DND-41 (cell line): Measurements from ENCODE around the gene SLC44A3.

Experiments used
- CTCF ChIP-seq: IDR thresholded peaks from 2 replicates; pipeline ENCODE4 v1.5.1; 2012; ENCODE audit warnings: borderline replicate concordance, low read length, moderate library complexity, mild to moderate bottlenecking; ENCODE audit not compliant: poor library complexity, severe bottlenecking; ENCODE audit errors: extremely low read depth
- EZH2 ChIP-seq: IDR thresholded peaks from 3 replicates; pipeline ENCODE4 v1.6.1; 2012; ENCODE audit warnings: borderline replicate concordance, low read depth, mild to moderate bottlenecking, moderate library complexity, low read length, inconsistent platforms; ENCODE audit not compliant: severe bottlenecking

DNA sequence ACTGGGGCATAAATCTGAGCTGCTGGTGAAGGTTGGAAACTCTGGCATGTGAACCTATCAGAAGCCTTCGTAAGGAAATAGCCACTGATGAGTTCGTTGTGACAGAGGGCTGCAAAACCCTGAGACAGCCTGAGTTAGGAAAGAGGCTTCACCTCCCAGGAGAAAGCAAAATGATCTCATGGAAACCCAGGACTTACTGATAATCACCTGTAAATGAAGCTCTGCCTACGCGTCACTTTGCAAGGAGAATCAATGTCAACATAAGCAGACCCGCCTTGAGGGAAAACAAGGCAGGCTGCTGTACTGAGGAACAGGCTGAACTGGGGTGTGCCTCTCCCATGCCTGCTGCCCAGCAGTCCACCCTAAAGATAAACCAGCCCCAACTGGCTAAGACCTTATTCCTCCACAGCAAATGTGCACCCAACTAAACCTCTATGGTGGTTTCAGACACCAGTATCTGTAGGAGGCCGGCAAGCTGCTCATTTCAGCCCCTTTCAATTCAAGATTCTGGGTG lies 46.8 kb upstream of the SLC44A3 start:
- TF ChIP-seq CTCF (no peak), EZH2 (no peak)
